ENCODE measurements around the gene APOBR.
A peak's percentile ranks its signal among the peaks of the same experiment; 100 is the strongest.
"Not testable (repeated sequence)": the region's sequence is repeated elsewhere in the genome, so short reads cannot be mapped to it uniquely, and the experiment has no call there.

The APOBR gene, protein sequence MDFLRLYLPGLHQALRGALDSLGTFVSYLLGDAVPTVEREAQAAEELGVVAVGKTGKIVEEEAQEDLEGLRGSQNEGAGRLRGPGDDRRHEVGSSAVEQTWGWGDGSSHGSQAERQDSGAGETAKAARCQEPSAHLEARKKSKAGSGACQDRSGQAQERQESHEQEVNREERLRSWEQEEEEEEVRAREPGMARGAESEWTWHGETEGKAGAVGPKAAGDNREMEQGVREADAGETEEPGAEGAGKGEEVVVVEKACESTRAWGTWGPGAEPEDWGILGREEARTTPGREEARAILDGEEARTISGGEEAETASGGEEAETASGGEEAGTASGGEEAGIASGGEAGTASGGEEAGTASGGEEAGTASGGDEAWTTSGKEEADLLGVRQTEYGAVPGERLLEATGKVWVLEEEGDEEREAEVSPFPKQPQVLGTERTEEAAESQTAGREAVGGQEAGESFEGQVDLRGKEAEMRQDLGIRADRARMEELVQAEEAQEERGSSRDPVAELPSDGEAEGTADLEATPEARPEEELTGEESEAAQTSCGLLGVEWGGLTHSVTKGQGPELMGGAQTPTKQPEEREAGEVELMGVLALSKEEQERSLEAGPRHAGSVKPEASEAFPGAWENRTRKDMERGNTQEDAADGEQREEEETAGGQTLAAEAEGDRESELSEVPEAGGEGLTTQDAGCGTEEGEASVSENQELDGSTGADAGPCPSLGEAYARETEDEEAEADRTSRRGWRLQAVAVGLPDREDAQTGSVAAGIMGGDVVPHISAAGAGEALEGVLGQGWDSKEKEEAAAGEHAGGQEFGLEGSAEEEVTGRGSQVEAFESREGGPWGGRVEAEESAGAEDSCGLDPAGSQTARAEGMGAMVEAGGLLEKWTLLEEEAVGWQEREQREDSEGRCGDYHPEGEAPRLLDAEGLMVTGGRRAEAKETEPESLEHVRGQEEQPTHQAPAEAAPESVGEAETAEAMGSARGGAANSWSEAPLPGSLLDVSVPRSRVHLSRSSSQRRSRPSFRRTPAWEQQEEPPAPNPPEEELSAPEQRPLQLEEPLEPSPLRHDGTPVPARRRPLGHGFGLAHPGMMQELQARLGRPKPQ
- long read RNA-seq, donor 1 = 0 reads
- long read RNA-seq, donor 2 = 0 reads
- long read RNA-seq, donor 3 = 0 reads
- long read RNA-seq, donor 4 = 0 reads
- long read RNA-seq, donor 5 = 0 reads
- long read RNA-seq, donor 6 = 0 reads
- long read RNA-seq, donor 7 = 0 reads
- long read RNA-seq, donor 8 = 0 reads

DNA sequence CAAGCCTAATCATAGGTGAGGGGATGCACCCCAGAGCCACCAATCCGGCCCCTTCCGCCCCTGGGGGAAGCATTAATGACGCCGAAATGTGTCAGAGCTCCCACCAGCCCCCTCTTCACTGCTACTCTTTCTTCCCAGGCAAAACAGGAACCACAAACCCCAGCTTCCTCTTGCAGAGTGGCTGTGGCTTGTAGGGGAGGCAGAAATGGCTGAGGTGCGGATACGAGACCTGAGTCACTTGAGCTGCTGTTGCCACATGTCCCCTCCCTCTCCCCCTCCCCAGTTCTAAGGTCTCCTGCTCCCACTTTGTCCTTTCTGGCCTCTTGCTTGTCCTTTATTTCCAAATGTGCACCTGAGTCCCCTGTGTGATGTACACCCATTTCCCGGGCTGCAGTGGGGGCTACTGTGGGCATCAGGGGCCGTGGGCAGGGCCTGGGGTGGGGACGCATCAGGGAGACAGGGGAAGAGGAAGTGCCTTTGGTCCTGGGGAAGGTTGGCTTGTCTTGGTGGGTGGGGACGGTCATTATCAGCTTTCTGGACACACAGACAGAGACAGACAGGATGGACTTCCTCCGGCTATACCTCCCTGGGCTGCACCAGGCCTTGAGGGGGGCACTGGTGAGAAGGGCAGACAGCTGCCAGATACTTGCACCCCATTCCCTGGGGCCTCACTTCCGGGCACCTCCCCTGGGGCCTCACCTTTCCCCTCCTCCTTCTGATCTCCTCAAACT is at the start of gene APOBR:
Gene APOBR, plus strand, starts transcription at position 523 of the 731 bp plus-strand sequence. Its CDS starts 39 bp downstream, at position 562.
- DNase-seq = no peak

DNA sequence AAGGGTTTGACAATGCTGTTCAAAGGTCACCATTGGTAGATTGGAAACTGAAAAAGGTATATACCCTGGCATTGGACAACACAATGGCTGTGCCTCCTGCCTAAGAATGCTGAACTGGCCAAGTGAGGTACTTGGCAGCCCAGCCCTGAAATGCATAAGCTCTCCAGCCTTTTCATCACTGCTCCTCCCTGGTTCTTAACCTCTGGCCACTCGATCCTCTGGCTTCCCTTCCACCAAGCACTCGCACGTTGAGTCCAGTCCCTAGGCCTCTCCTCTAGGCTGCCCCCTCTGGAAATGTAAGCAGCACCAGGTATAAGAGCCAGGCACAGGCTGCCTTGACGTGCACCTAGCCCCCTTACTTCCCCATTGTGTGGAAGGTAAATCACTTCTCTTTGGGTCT is 48.1 kb upstream of the APOBR start:
- DNase-seq = not testable (repeated sequence)

DNA sequence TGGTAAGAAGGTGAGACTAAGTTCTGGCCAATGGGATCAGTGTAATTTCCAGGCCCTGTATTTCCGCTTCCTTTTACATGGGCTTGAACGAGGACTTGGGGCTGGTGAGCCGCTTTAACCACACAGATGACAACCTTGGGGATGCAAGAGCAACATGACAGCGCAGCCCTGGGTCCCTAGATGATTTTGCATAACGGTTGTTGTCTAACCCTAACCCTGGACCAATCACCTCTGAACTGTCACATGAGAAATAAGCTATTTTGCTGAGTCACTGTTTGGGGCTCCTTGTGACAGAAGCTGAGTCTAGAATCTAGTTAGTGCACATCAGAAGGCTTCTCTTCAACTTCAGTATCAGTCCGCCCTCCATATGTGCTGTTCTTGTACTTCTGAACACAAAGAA is 47.4 kb upstream of the APOBR start:
- DNase-seq = not testable (repeated sequence)

DNA sequence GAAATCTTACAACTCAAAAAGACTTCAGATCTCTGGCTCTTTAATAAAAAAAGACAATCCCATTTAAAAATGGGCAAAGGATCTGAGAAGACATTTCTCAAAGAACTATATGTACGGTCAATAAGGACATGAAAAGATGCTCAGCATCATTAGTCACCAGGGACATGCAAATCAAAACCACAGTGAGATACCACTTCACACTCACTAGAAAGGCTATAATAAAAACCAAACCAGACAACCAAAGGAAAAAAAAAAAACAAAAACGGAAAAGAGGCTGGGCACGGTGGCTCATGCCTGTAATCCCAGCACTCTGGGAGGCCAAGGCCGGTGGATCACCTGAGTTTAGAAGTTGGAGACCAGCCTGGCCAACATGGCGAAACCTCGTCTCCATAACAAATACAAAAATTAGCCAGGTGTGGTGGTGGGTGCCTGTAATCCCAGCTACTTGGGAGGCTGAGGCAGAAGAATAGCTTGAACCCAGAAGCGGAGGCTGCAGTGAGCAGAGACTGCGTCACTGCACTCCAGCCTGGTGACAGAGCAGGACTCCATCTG is 20.7 kb upstream of the APOBR start:
- DNase-seq = no peak

DNA sequence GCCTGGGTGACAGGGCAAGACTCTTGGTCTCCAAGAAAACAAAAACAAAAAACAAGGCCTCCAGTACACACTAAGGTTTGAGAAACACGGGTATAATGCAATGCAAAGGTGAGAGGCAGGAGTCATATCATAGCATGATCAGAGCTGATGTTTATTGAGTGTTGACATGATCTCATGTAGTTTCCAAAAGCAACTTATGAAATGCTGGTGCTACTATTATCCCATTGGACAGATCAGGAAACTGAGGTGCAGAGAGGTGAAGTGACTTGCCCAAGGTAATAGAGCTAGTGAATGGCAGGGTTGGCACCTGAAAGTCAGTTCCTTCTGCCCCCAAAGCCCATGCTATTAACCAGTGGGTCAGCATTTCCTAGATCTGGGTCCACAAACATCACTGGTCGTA is 19.2 kb upstream of the APOBR start:
- no peak for DNase-seq

DNA sequence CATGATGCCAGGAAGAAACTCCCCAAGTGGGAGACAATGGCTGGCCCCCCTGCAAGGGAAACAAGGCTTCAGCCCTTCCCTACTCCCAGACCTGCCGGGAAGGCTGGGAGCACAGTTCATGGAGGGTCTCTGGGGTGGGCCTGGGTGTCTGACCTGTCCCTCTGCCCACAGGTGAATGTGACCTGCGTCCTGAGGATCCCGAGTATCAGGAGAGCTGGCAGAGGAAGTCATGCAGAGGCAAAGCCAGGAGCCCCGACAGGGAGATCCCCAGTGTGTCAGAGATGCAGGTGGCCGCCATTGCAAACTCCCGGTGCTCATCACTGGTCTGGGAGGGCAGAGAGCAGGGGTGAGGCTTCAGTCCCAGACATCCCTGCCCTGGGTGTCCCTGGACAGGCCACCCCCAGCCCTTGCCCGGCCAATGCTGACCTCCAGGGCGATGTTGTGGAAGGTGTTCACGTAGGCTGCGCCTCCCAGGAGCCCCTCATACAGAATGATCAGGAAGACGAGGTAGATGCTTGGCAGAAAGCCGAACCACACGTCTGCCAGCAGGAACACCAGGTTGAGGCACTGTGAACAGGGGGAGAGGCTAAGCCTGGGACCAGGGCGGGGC is 17.0 kb upstream of the APOBR start:
- no peak for DNase-seq

DNA sequence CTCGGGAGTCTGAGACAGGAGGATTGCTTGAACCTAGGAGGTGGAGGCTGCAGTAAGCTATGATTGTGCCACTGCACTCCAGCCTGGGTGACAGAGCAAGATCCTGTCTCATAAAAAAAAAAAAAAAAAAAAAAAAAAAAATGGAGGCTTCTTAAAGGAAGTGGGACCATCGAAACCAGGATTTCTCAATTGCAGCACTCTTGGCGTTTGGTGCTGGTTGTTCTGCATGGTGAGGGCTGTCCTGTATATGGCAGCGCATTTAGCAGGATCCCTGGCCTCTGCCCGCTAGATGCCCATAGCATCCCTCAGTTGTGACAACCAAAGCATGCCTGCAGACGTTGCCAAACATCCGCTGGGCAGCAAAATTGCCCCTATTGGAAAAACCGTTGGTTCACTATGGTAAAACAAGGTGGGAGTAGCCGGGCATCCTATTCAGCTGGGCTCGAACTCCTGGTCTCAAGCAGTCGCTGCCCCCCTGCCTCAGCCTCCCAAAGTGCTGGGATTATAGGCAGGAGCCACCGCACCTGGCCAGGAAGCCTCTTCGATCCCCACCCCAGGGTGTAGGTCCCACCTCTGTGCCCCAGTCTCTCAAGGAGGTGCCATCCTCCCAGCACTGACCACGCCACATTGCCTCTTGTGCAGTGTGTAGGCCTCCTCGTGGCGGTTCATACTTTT is 15.8 kb upstream of the APOBR start:
- no peak for DNase-seq

DNA sequence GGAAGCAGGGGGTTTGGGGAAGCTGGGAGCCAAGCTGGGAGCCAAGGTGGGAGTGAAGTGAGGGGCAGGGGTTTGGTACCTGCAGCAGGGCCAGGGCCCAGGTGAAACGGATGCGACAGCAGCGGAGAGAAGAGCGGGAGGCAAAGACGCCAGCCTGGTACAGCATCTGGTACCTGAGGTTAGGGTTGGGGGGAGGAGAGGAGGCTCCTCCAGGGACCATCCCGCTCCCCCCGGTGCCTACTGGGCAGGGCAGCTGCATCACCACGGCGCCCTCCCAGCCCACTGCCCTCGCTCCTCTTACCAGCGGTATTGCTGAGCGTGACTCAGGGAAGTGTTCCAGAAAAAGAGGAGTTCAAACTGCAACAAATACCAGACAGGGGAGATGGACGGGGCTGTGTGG is 12.4 kb upstream of the APOBR start:
- no peak for DNase-seq

GRCh38 chr16:28483361-28483760 is 11.1 kb upstream of the APOBR start:
- DNase-seq = not testable (repeated sequence)

DNA sequence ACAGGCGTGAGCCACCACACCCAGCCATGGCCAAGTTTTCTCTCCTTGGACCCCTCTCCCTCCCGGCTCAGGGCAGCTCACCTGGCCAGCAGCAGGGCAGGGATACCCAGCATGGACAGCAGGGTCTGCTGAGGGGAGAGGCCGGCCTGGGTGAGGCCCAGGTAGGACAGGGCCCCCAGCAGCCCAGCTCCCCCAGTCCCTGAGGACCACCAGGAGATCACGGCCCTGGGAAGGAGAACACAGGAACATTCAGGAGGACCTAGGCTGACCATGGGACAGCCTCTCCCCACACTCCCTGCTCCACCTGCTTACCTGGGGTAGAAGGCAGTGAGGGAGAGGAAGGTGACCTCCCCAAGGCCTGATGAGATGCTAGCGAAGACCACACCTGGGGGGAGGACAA is 8.2 kb upstream of the APOBR start:
- no peak for DNase-seq

GRCh38 chr16:28491230-28491969 is 3.0 kb upstream of the APOBR start:
- DNase-seq = peak; percentile 67

GRCh38 chr16:28491970-28492474 is 2.4 kb upstream of the APOBR start, which contains the start of gene CLN3:
Gene CLN3, minus strand, starts transcription at chr16:28492074. Its CDS starts 315 bp downstream, at chr16:28491759.
- DNase-seq = peak; percentile 96

DNA sequence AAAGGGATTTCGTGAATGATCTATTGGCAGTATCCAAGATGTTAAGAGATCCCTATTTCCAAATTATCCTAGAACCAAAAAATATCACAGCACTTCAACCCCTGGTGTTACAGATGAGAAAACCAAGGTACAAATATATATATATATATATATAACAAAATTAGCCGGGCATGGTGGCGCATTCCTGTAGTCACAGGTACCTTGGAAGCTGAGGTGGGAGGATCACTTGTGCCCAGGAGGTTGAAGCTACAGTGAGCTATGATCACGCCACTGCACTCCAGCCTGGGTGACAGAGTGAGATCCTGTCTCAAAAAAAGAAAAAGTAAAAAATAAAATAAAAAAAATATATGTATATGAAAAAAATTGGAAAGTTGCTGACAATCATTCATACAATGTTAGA is 1.9 kb upstream of the APOBR start:
- DNase-seq = no peak

DNA sequence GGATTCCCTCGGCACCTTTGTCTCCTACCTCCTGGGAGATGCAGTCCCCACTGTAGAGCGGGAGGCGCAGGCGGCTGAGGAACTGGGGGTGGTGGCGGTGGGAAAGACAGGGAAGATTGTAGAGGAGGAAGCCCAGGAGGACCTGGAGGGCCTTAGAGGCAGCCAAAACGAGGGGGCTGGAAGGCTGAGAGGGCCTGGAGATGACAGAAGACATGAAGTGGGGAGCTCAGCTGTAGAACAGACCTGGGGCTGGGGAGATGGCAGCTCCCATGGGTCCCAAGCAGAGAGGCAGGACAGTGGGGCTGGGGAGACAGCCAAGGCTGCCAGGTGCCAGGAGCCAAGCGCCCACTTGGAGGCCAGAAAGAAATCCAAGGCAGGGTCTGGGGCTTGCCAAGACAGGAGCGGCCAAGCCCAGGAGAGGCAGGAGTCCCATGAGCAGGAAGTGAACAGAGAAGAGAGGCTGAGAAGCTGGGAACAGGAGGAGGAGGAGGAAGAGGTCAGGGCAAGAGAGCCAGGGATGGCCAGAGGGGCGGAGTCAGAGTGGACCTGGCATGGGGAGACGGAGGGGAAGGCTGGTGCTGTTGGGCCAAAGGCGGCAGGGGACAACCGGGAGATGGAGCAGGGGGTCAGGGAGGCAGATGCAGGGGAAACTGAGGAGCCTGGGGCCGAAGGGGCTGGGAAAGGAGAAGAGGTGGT is 803 bp downstream of the APOBR start:
- no peak for DNase-seq

DNA sequence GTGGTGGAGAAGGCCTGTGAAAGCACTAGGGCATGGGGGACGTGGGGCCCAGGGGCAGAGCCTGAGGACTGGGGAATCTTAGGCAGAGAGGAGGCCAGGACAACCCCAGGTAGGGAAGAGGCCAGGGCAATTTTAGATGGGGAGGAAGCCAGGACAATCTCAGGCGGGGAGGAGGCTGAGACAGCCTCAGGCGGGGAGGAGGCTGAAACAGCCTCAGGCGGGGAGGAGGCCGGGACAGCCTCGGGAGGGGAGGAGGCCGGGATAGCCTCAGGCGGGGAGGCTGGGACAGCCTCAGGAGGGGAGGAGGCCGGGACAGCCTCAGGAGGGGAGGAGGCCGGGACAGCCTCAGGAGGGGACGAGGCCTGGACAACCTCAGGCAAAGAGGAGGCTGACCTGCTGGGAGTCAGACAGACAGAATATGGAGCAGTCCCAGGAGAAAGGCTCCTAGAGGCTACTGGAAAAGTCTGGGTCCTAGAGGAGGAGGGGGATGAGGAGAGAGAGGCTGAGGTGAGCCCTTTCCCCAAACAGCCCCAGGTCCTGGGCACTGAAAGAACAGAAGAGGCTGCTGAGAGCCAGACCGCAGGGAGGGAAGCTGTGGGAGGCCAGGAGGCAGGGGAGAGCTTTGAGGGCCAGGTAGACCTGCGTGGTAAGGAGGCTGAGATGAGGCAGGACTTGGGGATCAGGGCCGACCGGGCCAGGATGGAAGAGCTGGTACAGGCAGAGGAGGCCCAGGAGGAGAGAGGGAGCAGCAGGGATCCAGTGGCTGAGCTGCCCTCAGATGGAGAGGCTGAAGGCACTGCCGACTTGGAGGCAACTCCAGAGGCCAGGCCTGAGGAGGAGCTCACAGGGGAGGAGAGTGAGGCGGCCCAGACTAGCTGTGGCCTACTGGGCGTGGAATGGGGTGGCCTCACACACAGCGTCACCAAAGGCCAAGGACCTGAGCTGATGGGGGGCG is 1.6 kb downstream of the APOBR start:
- no peak for DNase-seq

DNA sequence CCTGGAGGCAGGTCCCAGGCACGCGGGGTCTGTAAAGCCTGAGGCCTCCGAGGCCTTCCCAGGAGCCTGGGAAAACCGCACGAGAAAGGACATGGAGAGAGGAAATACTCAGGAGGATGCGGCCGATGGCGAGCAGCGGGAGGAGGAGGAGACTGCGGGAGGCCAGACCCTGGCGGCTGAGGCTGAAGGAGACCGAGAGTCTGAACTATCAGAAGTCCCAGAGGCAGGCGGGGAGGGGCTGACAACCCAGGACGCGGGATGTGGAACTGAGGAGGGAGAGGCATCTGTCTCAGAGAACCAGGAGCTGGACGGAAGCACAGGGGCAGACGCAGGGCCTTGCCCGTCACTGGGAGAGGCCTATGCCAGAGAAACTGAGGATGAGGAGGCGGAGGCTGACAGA is 2.4 kb downstream of the APOBR start:
- DNase-seq = no peak

- DNase-seq = no peak
Measured at GRCh38 chr16:28497386-28497785, 2.9 kb downstream of the APOBR start.

Data from right kidney (tissue), 9 donors.